GM21360 (cell line): ENCODE measurements around the gene LPO.

Source experiments
- ATAC-seq: cut with Tn5 transposase; IDR thresholded peaks from one replicate; pipeline ENCODE4 v1.9.1; 2021; ENCODE audit warnings: mild to moderate bottlenecking, moderate library complexity; ENCODE audit not compliant: unreplicated experiment

Gene LPO

DNA sequence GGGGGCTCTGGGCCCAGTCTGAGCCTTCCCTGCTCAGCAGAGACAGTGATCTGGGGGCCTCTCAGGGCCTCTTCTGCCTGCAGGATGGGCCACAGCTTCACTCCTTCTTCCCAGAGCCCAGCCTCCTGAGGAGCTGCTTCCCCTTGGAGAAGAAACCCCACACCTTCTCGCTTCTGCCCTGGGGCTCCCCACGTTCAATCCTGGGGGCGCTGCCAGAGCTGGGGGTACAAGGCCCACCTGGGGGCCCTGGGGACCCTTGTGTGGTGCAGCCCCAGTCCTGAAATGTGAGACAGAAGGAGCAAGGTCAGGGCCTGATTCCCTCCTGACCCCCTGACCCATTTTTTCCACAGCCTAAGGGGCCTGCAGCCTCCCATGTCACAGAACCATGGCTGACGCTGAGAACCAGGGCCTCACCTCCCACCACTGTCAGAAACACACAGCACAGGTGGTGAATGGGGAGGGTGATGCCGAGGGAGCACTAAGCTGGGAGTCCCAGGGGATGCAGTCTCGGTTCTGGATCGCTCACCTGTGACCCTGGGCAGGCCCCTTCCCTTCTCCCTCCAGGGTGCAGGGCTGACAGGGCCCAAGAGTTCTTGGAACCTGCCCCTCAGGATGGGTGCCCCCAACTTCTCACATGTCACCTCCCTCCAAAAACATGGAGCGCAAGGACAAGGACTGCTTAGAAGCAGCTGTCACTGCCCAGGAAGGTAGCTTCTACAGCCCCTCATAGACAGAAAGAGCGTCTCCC lies 64.0 kb downstream of the LPO start:
- ATAC-seq, result no peak

- no peak for ATAC-seq
Observed at GRCh38 chr17:58302919-58303585, 64.7 kb downstream of the LPO start.

- no peak for ATAC-seq
Observed at GRCh38 chr17:58303971-58304749, 65.8 kb downstream of the LPO start.

DNA sequence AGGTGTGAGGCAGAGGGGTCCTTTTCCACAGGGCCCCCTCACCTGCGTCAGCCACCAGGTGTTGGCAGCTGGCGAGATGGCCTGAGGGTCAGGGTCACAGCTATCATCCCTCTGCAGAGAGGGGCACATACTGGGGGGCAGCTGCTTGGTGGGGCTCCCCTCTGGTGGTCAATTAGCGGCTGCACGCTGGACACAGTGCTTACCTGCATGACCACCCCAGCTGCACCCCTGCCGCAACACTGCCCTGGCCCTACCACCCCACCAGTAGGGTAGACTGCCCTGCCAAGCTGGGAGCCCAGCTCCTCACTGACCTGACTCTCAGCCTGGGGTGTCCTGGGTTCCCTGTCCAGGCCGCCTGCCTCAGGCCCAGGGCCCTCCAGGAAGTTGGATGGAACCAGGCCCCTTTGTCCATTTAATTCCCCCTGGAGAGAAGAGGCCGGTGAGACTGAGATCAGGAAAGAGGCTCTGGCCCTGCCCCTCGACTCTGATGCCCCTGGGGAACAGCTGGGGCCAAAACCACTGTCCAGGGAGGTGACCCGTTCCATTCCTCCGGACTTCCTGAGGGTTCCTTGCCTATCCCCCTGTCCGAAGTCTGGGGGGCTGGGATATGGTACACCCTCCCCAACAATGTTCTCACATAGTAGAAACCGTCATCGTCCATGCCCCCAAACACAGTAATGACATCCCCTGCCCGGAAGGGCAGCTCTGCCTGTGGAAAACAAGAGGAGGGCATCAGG lies 66.5 kb downstream of the LPO start:
- no peak for ATAC-seq

DNA sequence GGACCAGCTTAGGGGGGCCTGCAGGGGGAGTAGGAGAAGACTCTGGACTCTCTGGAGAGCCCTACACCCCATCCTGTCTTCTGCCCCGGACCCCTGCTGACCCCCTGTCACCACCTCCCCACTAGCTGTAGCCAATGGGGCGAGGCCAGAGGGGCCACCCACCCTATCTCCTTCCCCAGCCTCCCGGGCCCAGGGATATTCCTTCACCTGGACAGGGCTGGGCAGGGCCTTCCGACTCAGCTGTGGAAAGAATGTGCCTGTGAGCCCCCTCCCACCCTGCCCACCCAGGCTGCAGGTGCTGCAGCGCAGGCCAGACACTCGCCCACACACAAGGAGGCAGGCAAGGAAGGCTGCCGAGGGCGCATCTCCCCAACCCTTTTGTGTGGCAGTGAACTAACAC lies 67.2 kb downstream of the LPO start:
- ATAC-seq, result no peak

GRCh38 chr17:58306131-58306951 lies 68.0 kb downstream of the LPO start:
- no peak for ATAC-seq

GRCh38 chr17:58307468-58308172 lies 69.2 kb downstream of the LPO start:
- ATAC-seq, result no peak

DNA sequence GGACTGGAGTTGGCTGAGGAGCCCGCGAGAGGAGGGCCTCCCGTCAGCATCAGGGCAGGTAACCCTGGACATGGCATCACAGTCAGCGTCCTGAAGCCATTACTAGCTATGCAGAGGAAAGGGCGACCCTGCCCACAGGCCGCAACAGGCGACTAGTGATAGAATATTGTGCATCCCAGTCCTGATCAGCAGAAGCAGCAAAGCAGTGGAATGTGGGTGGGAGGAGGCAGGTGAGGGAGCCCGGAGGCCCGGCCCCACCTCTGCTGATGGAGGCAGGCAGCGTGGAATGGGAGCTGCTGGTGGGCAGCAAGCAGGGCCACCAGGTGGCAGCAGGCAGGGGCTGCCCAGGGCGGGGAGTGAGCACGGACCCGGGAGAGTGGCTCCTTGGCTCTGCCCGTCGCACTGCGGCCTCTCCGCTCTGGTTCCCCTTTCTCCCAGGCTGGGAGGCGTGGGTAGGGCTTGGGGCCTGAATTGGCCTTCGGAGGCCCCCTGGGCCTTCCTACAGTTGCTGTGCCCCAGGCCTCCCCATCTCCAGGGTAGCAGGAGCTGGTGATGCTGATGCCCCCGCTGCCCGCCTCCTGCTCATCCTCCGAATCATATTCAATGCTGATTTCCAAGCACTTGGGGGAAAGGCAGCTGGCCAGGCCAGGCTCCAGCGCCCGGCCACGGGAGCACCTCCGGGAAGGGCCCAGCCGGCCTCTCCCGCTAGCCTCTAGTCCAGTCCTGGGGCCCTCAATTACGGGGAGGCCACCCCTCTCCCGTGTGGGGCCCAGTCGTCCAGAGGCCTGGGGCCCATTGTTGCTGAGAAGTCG lies 70.0 kb downstream of the LPO start:
- ATAC-seq, result no peak

DNA sequence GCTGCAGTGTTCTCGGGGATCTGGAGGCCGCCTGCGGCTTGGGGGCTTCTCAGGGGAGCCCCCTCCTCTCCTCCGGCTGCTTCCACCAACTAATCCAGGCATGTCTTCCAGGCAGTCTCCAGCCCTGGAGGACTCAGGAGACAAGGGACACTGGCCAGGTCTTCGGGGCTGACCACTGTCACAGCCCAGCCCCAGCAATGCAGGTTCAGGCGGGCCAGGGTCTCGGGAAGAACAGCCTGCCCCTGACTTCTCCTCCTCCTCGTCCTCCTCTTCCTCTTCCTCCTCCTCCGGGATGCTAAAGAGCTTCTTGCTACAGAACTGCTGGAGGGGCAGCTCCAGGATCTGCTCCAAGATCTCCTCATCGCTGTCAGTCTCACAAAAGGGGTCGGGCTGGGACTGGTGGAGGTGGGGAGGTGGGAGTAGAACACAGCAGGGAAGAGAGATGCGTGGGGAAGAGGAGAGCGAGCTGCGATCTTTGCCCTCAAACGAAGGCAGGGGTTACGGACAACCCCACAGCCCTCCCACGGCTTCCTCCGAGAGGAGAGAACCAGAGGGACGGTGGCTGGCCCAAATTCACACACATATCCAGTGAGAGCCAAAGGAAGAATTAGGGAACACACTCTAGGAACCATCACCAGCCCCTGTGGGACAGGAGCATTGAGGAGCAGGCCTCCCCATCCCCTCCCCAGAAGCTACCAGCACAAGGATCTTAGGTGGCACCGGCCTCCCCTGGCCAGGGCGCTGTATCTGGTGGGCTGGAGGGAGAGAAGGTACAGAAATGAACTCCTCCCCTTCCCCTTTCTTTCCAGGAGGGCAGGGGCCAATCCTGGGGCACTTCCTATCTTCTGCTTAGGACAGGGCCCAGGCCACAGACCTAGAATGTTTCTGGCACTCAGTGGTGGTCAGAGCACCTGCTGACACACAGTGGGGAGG lies 70.9 kb downstream of the LPO start:
- ATAC-seq, result no peak

DNA sequence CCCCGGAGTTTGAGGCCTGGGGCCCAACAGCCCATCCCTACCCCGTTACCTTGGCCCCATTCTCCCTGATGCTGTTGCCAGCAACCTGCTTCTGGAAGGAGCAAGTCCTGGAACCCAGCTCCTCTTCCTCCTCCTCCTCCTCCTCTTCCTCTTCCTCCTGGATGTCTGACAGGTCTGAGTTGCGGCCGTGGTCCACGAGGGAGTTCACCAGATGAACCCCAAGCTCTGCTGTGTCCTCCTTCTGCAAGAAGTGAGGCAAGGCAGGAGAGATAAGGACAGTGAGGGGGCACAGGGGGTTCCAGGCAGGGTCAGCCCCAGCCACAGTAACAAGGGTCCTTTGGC lies 71.5 kb downstream of the LPO start:
- ATAC-seq, result no peak

GRCh38 chr17:58310511-58311428 lies 72.4 kb downstream of the LPO start:
- no peak for ATAC-seq

- no peak for ATAC-seq
Observed at GRCh38 chr17:58311429-58311894, 73.1 kb downstream of the LPO start.

- ATAC-seq, result no peak
Observed at GRCh38 chr17:58312021-58312630, 73.7 kb downstream of the LPO start.

- no peak for ATAC-seq
Observed at GRCh38 chr17:58312829-58313228, 74.4 kb downstream of the LPO start.

- ATAC-seq, result no peak
Observed at GRCh38 chr17:58313815-58314705, 75.7 kb downstream of the LPO start.
